Osteocyte (in vitro differentiated cells): ENCODE results near the gene GOLIM4. TPM values are rescaled to one million over a fixed set of nuclear protein-coding genes. Genes with fewer than 3 reads are reported as not detected.

Experiments
- DNase-seq: peaks from one replicate; pipeline ENCODE4 v3.0.0; 2021; ENCODE audit warnings: mixed read lengths; ENCODE audit not compliant: unreplicated experiment; ENCODE audit errors: extremely low spot score
- H3K27ac Mint-ChIP-seq: one replicate; pipeline ENCODE4 v1.8.0; 2021; ENCODE audit warnings: mild to moderate bottlenecking, mixed read lengths; ENCODE audit not compliant: unreplicated experiment
- H3K27me3 Mint-ChIP-seq: one replicate; pipeline ENCODE4 v1.8.0; 2021; ENCODE audit warnings: mixed read lengths; ENCODE audit not compliant: unreplicated experiment
- H3K36me3 Mint-ChIP-seq: one replicate; pipeline ENCODE4 v1.8.0; 2021; ENCODE audit warnings: mixed read lengths; ENCODE audit not compliant: unreplicated experiment
- H3K4me1 Mint-ChIP-seq: one replicate; pipeline ENCODE4 v1.8.0; 2021; ENCODE audit warnings: mixed read lengths; ENCODE audit not compliant: unreplicated experiment
- H3K4me3 Mint-ChIP-seq: one replicate; pipeline ENCODE4 v1.8.0; 2021; ENCODE audit warnings: mild to moderate bottlenecking, moderate library complexity, mixed read lengths; ENCODE audit not compliant: unreplicated experiment
- H3K9me3 Mint-ChIP-seq: one replicate; pipeline ENCODE4 v1.8.0; 2021; ENCODE audit warnings: mixed read lengths; ENCODE audit not compliant: unreplicated experiment
- CTCF ChIP-seq: fragments of 200-600 bp; sonication (generic); IDR thresholded peaks from 2 replicates; pipeline ENCODE4 v1.5.0; 2021; ENCODE audit warnings: antibody characterized with exemption, mild to moderate bottlenecking, moderate library complexity
- total RNA-seq: library from RNA; stranded (reverse); gene quantifications from 2 replicates; pipeline ENCODE4 v1.2.1, GENCODE V29; 2021

GOLIM4 gene
- total RNA-seq, 1 donor from 2014 or later, result 40.5 TPM

DNA sequence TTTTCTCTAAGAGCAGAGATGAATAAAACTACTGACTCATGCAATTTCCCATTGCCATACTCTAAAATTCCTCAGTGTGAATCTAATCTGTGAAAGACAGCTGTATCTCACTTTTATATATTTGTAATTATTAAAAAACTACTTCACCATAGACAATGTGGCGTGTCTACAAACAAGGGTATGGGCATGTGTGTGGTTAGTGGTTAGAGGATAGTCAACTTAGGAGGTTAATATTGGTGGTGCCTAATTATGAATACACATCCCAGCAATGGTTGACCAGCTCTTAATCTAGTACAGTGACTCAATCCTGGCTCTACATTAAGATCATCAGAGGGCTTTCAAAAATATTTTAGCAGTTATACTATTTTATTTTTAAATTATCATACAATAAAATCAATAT lies 94.5 kb downstream of the GOLIM4 start:
- Mint-ChIP-seq H3K27ac (no peak overlapping the region), H3K27me3 (peaks cover 18% of the 10 kb centered on the region), H3K9me3 (peaks cover 9% of the 10 kb centered on the region), H3K36me3 (no peaks in the 10 kb centered on the region), H3K4me3 (no peak overlapping the region), H3K4me1 (no peaks in the 10 kb centered on the region)
- DNase-seq, result no peak
- TF ChIP-seq CTCF, result no peak

GRCh38 chr3:167998253-167998652 lies 97.5 kb downstream of the GOLIM4 start:
- DNase-seq, result no peak
- H3K27ac Mint-ChIP-seq, result no peak overlapping the region
- no peak for TF ChIP-seq CTCF
- no peak overlapping the region for H3K4me3 Mint-ChIP-seq
- H3K36me3 Mint-ChIP-seq, result no peaks in the 10 kb centered on the region
- no peaks in the 10 kb centered on the region for H3K4me1 Mint-ChIP-seq
- H3K9me3 Mint-ChIP-seq, result peaks cover 4% of the 10 kb centered on the region
- peaks cover 29% of the 10 kb centered on the region for H3K27me3 Mint-ChIP-seq

GRCh38 chr3:167996514-167996913 lies 99.2 kb downstream of the GOLIM4 start:
- H3K9me3 Mint-ChIP-seq, result no peaks in the 10 kb centered on the region
- H3K4me3 Mint-ChIP-seq, result no peak overlapping the region
- no peak for TF ChIP-seq CTCF
- H3K4me1 Mint-ChIP-seq, result no peaks in the 10 kb centered on the region
- H3K27me3 Mint-ChIP-seq, result peaks cover 34% of the 10 kb centered on the region
- no peaks in the 10 kb centered on the region for H3K36me3 Mint-ChIP-seq
- no peak for DNase-seq
- H3K27ac Mint-ChIP-seq, result no peak overlapping the region

DNA sequence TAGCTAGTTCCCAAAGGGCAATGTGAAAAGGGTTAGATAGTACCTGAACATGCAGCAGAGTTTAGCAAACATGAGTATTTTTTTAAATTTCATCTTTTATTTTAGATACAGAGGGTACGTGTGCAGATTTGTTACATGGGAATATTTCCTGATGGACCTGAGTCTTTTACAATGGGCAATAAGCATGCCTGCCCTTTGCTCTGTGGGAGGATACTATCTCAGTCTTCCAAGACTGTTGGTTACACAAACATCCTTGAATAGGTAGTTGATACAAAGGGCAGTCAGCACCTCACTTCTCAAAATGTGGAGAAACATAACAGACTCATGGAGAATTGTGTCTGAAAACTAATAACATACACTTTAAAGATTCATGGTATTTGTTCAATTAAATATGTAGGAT lies 103.3 kb downstream of the GOLIM4 start:
- Mint-ChIP-seq H3K36me3 (no peaks in the 10 kb centered on the region), H3K9me3 (no peaks in the 10 kb centered on the region), H3K27ac (no peak overlapping the region), H3K4me3 (no peak overlapping the region), H3K4me1 (no peaks in the 10 kb centered on the region), H3K27me3 (peaks cover 42% of the 10 kb centered on the region)
- no peak for DNase-seq
- TF ChIP-seq CTCF, result no peak

DNA sequence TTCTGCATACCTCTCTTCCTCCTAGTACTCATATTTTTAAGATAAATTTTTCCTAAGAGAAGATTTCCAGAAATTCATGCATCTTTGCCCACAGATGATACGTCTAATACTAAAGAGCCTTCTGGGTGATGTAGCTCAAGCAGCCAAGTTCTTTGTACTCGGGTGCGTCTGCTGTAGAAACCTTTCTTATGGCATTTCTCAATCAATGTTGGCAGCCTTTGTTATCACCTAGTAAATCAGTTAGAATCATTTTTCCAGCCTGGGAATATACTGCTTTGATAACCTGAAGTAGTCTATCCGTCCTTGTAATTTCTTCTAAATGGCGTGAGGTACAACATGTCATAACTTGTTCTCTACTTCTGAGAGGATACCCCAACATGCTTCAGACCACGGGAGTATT lies 104.5 kb downstream of the GOLIM4 start:
- Mint-ChIP-seq H3K9me3 (no peaks in the 10 kb centered on the region), H3K27me3 (peaks cover 38% of the 10 kb centered on the region), H3K36me3 (no peaks in the 10 kb centered on the region), H3K27ac (no peak overlapping the region), H3K4me1 (no peaks in the 10 kb centered on the region), H3K4me3 (no peak overlapping the region)
- TF ChIP-seq CTCF, result no peak
- no peak for DNase-seq
